Mesodermal cell (in vitro differentiated cells): ENCODE results near the gene PDE2A.

ENCODE experiments used
- H3K27ac ChIP-seq: 2 replicates; pipeline ENCODE4 v1.7.0; 2013; ENCODE audit warnings: mild to moderate bottlenecking, low read depth, low read length, moderate library complexity; ENCODE audit not compliant: severe bottlenecking
- H3K36me3 ChIP-seq: 2 replicates; pipeline ENCODE4 v1.7.1; 2013; ENCODE audit warnings: mild to moderate bottlenecking, low read length, moderate library complexity; ENCODE audit not compliant: control insufficient read depth, insufficient read depth
- H3K4me1 ChIP-seq: one replicate; pipeline ENCODE4 v1.7.1; 2013; ENCODE audit warnings: mild to moderate bottlenecking, low read length; ENCODE audit not compliant: insufficient read depth, control insufficient read depth, poor library complexity, severe bottlenecking
- H3K4me3 ChIP-seq: 2 replicates; pipeline ENCODE4 v1.7.0; 2013; ENCODE audit warnings: low read length, control low read depth, mild to moderate bottlenecking; ENCODE audit not compliant: insufficient read depth, poor library complexity, severe bottlenecking; ENCODE audit errors: extremely low read depth
- H3K9me3 ChIP-seq: 2 replicates; pipeline ENCODE4 v1.7.1; 2013; ENCODE audit warnings: mild to moderate bottlenecking, low read length, moderate library complexity; ENCODE audit not compliant: control insufficient read depth
- WGBS, 2 experiments: methylation state at CpG; one replicate each; pipeline ENCODE4 v1.1.5; 2013; ENCODE audit warnings: missing lambda C conversion rate in 2 of 2; ENCODE audit not compliant: insufficient coverage in 2 of 2; 5-methylcytosine and 5-hydroxymethylcytosine counted together

The PDE2A gene

DNA sequence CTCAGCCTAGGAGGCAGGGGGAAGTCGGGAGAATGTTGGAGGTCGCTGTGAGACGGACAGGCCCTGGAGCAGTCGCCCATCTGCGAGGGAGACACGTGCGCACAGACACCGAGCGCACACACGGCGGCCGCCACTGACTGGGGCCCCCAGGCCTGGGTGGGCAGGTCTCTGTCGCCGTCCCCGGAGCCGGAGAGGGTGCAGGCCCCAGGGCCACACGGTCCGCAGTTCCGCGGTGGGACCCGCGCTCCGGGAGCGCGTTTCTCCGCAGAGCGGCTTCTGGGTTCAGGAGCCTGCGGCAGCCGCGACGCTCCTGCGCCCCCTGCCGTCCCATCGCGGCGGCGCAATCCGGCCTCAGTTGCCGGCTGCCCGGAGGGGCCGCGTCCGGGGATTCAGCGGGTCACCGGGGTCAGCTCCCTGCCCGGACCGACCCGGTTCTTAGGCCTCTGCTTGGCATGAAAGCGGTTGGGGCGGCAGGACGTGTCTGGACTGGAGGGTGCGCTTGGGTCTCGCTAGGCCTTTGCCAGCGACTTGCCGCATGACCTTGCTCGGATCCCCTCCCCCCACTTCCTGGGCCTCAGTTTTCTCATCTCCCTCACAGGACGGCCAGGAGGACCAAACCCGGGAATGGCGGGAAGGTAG, 31.2 kb downstream of the PDE2A start:
- H3K9me3 ChIP-seq, result no peaks in the 10 kb centered on the region
- H3K27ac ChIP-seq, result no peak overlapping the region
- WGBS, 2 experiments, result 2 to 3% methylated on average over 52 to 59 of the region's 59 CpGs
- H3K4me1 ChIP-seq, result no peaks in the 10 kb centered on the region
- no peaks in the 10 kb centered on the region for H3K36me3 ChIP-seq
- peak overlapping the region; percentile 35 for H3K4me3 ChIP-seq

DNA sequence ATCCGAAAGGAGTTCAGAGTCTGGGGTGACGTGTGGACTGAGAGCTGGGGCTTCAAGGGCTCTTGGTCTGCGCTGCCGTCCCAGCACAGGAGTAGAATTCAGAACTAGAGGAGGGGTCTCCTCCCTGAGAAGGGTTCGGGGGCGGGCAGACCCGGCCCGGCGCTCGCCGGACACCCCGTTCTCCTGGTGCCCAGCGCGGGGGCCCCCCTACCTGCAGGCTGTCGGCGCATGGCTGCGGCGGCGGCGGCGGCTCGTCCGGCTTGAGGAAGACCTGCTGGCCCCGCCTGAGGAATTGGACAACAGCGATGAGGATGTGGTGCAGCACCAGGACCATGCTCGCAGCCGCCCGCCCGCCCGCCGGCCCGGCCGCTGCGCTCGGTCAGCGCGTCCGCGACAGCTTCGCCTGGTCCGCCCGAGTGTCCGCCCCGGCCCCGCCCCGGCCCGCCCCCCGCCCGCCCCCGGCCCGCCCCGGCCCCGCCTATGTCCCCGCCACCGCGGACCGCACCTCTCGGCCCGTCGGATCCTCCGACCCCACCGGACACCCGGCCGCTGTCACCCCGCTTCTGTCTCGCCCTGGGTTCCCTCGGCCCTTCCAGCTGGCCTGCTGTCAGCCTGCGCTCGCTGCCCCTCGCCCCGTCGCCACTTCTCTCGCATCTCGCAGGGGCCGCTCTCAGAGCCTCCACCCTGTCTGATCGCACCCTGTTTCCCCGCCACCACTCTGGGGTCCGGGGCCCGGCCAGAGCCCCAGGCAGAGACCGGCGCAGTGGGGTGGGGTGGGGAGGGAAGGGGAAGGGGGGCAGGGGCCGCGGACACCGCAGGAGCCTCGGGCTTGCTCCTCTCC, 32.0 kb downstream of the PDE2A start:
- WGBS, 2 experiments, result 2 to 4% methylated on average over 43 to 44 of the region's 85 CpGs
- Histone ChIP-seq H3K9me3 (no peaks in the 10 kb centered on the region), H3K36me3 (no peaks in the 10 kb centered on the region), H3K27ac (no peak overlapping the region), H3K4me3 (peak overlapping the region; percentile 35), H3K4me1 (peaks cover 6% of the 10 kb centered on the region)

DNA sequence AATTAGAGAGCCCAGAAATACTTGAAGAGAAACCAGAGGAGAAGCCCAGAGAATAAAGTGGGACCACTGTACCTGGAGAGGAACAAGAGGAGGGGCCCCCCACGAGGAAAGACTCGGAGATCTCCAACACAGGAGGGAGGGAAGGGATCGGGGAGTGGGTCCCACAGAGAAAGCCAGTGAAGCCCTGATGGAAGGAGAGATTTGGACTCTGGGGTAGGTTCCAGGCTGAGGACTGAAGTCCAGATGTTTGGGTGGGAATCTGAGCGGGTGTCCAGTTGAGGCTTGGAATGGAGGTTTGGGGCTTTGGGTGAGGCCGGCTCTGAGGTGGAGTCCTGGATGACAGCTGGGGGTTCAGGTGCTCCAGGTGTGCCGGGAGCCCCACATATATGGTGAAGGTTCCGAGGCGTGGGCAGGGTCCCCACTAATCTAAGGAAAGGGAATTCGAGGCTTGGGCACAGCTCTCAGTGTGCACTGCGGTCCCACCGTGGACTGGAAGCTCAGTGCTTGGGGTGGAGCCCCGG, 32.6 kb downstream of the PDE2A start:
- peaks cover 9% of the 10 kb centered on the region for H3K4me1 ChIP-seq
- H3K4me3 ChIP-seq, result peak overlapping the region; percentile 11
- H3K27ac ChIP-seq, result no peak overlapping the region
- no peaks in the 10 kb centered on the region for H3K9me3 ChIP-seq
- no peaks in the 10 kb centered on the region for H3K36me3 ChIP-seq
- 45 to 60% methylated on average over 9 to 12 of the region's 12 CpGs for WGBS, 2 experiments

DNA sequence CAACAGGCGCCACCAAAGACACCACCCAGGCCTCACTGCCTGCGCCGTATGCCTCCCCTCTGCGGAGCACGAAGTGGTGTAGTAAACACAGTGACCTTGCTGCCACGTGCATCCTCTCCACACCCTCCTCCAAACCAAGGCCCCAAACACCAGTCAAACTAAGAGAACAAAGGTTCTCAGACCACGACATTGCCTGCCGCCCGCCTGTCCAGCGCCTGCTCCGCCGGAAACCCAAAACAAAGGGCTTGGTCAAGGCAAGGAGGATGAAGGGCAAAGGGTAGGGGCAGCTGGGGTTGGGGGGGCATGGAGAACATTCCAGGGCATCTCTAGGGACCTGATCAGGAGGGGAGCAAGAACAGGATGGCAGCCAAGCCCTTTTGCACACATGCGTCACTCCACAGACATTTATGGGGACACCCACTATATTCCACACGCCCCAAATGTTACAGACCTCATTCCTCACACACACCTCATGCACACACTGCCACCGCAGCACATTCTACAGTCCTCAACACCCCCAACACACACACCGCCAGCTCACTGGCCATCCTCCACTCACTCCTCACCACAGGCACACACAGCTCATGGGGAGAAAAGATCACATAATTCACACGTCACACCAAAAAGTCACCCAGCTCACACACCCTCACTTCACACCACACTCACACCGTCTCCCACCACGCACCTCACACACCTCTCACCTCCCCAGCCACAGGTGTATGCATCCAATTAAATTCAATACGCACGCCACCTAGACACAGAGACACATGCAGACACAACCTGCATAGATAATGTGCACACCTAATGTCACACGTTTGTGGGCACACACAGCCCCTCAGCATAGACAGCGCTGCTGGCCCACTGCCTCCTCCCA, 34.5 kb downstream of the PDE2A start:
- no peaks in the 10 kb centered on the region for H3K36me3 ChIP-seq
- H3K4me1 ChIP-seq, result peaks cover 21% of the 10 kb centered on the region
- 80 to 89% methylated on average over 15 to 22 of the region's 23 CpGs for WGBS, 2 experiments
- no peak overlapping the region for H3K27ac ChIP-seq
- H3K4me3 ChIP-seq, result no peak overlapping the region
- H3K9me3 ChIP-seq, result no peaks in the 10 kb centered on the region

DNA sequence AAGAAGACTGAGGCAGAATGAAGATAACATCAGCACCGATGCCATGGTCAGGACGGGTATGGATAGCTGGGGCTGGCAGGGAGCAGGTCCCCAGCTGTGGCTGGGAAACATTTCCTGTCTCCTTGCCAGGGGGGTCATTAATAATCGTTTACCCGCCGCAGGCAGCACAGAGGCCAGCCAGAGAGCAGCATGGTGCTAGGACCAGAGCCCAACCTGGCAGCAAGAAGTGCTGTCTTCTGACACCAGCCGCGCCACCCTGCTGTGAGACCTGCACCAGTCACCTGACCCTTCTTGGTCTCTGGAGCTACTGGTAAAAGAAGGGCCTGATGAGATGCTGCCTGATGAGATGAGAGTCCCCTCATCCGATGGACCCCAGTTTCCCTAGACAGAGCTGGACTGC, 36.3 kb downstream of the PDE2A start:
- H3K27ac ChIP-seq, result no peak overlapping the region
- WGBS, 2 experiments, result 92 to 95% methylated on average over 8 of the region's 8 CpGs
- H3K36me3 ChIP-seq, result no peaks in the 10 kb centered on the region
- H3K4me1 ChIP-seq, result peaks cover 32% of the 10 kb centered on the region
- no peak overlapping the region for H3K4me3 ChIP-seq
- no peaks in the 10 kb centered on the region for H3K9me3 ChIP-seq

DNA sequence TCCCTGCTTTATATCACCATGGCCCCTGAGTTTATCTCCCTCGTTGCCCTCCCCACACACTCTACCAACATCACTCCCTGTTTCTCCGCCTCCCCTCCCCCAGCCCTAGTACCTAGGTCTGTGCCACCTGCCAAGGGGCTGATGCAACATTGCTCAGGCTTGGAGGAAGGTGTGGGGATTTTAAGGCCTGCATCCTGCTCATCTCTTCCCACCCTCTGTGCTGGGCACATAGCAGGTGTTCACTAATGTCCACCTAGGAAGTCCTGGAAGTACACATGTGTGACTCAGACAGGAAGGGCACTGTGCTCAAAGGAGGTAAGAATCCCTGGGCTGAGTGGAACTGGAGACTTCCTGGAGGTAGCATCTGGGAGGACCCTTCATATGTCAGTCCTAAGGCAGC, 37.0 kb downstream of the PDE2A start:
- H3K4me1 ChIP-seq, result peaks cover 39% of the 10 kb centered on the region
- 100% methylated on average over 1 of the region's 2 CpGs for WGBS, 2 experiments
- H3K9me3 ChIP-seq, result no peaks in the 10 kb centered on the region

DNA sequence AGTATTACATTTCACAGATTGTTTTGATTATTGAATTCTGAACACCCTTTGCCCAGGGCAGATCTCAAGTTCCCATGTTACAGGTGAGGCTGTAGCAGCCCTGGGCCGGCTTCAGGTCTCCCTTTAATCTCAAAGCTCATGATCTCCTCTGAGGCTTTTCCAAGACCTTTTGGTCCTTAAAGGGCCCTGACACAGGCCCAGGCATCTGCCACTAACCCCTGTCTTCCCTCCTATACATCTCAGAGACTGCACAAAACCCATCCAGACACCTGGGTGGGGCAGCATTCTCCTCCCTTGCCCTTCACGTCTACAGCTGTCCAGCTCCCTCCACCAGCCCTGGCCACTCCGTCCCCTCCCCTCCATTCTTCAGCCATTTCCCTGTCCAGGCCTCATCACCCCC, 37.8 kb downstream of the PDE2A start:
- Histone ChIP-seq H3K36me3 (no peaks in the 10 kb centered on the region), H3K27ac (no peak overlapping the region), H3K9me3 (no peaks in the 10 kb centered on the region), H3K4me1 (peaks cover 44% of the 10 kb centered on the region), H3K4me3 (no peak overlapping the region)
- 67 to 81% methylated on average over 3 of the region's 3 CpGs for WGBS, 2 experiments

More for the DNA sequence above, 37.0 kb downstream of the PDE2A start:
- no peak overlapping the region for H3K27ac ChIP-seq
- H3K4me3 ChIP-seq, result no peak overlapping the region
- no peaks in the 10 kb centered on the region for H3K36me3 ChIP-seq

DNA sequence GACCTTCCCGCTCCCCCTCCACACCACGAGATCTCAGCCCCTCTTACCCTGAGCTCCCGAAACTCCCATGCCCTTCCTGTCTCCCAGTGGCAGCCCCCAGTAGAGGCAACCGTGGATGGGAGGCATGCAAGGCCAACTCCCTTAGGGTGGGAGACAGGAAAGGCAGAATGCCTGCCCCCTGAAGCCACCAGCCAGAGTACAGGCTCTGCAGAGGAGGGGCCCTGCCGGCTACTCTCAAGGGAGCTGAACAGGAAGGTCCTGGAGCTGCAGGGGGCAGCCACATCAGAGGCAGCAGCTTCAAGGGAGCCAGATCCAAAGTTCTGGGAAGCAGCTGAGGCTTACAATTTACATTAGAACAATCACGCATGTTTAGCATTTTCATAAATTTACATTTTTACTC, 38.3 kb downstream of the PDE2A start:
- no peak overlapping the region for H3K27ac ChIP-seq
- no peaks in the 10 kb centered on the region for H3K36me3 ChIP-seq
- peaks cover 46% of the 10 kb centered on the region for H3K4me1 ChIP-seq
- H3K9me3 ChIP-seq, result no peaks in the 10 kb centered on the region
- H3K4me3 ChIP-seq, result no peak overlapping the region
- 16 to 60% methylated on average over 4 to 5 of the region's 6 CpGs for WGBS, 2 experiments

DNA sequence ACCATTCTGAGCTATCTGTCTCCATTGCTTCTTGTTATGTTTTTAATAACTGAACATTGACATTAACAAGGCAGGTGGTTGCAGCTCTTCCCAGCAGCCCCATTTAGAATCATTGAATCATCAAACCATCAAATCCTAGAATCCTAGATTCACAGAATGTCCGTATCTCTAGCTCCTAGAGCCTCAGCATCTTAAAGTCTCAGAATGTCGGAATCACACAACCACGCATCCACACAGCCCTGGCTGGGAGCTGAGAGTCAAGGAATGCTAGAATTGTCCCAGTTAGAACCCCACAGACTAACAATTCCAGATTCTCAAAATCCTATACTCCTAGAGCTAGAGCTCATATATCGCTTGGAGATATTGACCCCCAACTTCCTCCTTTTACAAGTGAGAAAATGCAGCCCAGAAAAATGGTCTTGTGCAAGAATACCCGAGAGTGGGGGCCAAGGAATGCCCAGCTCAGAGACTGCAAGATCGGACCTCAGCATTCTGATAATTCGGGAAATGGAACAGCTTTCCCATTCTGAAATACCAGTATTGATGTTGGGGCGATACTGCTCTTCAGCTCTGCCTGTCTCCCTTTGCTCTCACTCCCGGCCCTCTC, 38.8 kb downstream of the PDE2A start:
- no peaks in the 10 kb centered on the region for H3K36me3 ChIP-seq
- no peaks in the 10 kb centered on the region for H3K9me3 ChIP-seq
- no peak overlapping the region for H3K4me3 ChIP-seq
- H3K4me1 ChIP-seq, result peaks cover 46% of the 10 kb centered on the region
- H3K27ac ChIP-seq, result no peak overlapping the region
- 82 to 90% methylated on average over 6 to 9 of the region's 9 CpGs for WGBS, 2 experiments

DNA sequence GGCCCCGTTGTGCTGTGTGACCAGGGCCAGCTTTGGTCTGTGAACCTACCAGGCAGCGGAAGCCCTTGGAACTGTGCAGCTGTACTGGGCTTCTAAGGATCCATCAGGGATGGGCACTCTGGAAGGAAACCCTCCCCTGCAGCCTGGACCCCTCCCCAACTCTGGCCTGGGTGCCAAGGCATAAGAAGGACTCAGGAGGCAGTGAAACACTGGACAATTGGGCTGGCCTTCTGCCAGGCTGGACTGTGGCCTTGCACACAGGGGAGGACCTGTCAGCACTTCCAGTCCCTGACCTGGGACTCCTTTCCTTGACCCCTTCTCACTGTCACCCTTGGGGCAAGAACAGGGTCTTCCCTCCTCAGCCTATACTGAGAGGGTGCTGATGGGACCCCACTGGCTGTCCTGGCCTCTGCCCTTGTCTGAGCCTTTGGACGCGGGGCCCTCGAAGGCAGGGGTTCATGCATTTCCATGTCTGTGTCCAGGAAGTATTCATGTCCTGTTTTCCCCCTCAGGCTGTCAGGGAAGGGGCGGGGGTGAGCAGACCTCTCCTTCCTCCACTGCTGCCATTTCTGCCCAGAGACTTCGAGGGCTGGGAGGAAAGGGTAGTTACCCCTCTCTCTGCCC, 39.6 kb downstream of the PDE2A start:
- no peak overlapping the region for H3K4me3 ChIP-seq
- 76 to 94% methylated on average over 5 to 6 of the region's 7 CpGs for WGBS, 2 experiments

More for the DNA sequence above, 39.6 kb downstream of the PDE2A start:
- H3K9me3 ChIP-seq, result no peaks in the 10 kb centered on the region
- H3K36me3 ChIP-seq, result no peaks in the 10 kb centered on the region
- H3K4me1 ChIP-seq, result peaks cover 46% of the 10 kb centered on the region
- no peak overlapping the region for H3K27ac ChIP-seq
